Transverse colon (tissue), 4 donors: ENCODE results near the gene NLRP11.
"Not testable (repeated sequence)": the region's sequence is repeated elsewhere in the genome, so short reads cannot be mapped to it uniquely, and the experiment has no call there.

Experiments used
- EP300 ChIP-seq: sonication (generic); formaldehyde crosslinking; IDR thresholded peaks from one replicate; pipeline ENCODE4 v1.6.1; 2017; ENCODE audit warnings: antibody characterized with exemption, low read depth
- POLR2A ChIP-seq: fragments of 450-650 bp; IDR thresholded peaks from one replicate; pipeline ENCODE4 v1.6.1; 2016; ENCODE audit warnings: antibody characterized with exemption, mild to moderate bottlenecking, moderate library complexity
- POLR2AphosphoS5 ChIP-seq, 3 donors: sonication (generic); formaldehyde crosslinking; IDR thresholded peaks; one replicate each; pipeline ENCODE4 v1.6.1; 2016; ENCODE audit warnings: antibody characterized with exemption in 3 of 3
- TF ChIP-seq, protein P1 (sequence below), 5 experiments: fragments of 200-600 bp in 3 of 5; fragments of 450-650 bp in 2 of 5; sonication (generic) in 3 of 5; IDR thresholded peaks; 1 replicate in 2 of 5; 2 replicates in 3 of 5; pipeline ENCODE4 v1.5.1; 2016 to 2017; ENCODE audit warnings: antibody characterized with exemption in 5 of 5, inconsistent platforms in 3 of 5, mild to moderate bottlenecking in 2 of 5, moderate library complexity in 1 of 5

DNA sequence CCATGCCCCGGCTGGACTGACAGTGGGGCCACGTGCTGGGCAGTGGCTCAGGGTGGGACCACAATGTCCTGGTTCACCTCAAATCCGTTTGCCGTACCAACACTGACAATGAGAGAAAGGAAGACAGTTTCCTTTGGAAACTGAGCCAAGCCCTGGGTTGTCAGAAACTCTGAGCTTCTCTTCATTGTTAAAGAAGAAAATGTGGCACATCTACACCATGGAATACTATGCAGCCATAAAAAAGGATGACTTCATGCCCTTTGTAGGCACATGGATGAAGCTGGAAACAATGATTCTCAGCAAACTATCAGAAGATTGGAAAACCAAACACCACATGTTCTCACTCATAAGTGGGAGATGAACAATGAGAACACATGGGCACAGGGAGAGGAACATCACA lies 75.0 kb downstream of the NLRP11 start:
- not testable (repeated sequence) for TF ChIP-seq EP300; POLR2A; POLR2AphosphoS5 (IDR thresholded peaks at IDR 0.05)
- TF ChIP-seq, protein P1, sequence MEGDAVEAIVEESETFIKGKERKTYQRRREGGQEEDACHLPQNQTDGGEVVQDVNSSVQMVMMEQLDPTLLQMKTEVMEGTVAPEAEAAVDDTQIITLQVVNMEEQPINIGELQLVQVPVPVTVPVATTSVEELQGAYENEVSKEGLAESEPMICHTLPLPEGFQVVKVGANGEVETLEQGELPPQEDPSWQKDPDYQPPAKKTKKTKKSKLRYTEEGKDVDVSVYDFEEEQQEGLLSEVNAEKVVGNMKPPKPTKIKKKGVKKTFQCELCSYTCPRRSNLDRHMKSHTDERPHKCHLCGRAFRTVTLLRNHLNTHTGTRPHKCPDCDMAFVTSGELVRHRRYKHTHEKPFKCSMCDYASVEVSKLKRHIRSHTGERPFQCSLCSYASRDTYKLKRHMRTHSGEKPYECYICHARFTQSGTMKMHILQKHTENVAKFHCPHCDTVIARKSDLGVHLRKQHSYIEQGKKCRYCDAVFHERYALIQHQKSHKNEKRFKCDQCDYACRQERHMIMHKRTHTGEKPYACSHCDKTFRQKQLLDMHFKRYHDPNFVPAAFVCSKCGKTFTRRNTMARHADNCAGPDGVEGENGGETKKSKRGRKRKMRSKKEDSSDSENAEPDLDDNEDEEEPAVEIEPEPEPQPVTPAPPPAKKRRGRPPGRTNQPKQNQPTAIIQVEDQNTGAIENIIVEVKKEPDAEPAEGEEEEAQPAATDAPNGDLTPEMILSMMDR (IDR thresholded peaks at IDR 0.05) = not testable (repeated sequence)
